ENCODE results near the gene MEGF6. TPM values are rescaled to one million over a fixed set of nuclear protein-coding genes. Genes with fewer than 3 reads are reported as not detected.

The MEGF6 gene
- total RNA-seq, 4 donors from 2014 or later, result 0.88 to 69.0 (median 36.9) TPM

DNA sequence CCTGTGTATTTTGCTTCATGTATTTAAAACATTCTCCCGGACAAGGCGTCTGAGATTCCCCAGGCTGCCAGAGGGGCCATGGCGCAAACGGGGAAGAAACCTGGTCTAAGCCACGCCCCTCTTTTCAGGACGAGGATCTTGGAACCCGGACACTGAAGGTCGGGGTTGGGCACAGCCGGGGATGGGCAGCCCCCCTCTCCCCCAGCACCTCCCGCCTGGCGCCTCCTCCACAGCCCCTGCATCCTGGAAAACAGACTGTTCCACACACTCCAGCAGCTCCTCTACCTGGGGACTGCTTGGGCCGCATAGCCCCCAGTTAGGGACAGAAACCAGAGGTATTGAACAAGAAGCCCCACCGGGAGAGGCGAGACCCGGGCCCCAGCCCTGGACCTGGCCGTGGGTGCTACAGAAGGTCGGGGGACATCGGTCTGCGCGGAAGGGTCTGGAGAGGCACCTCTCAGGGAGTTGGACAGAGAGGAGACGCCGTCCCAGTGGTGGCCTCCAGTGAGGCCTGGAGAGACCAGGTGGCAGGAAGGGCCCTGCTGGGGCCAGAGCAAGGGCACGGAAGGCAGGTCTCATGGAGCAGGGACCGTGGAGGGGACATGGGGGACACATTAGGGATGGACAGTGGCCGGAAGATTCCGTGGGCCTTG, 46.4 kb upstream of the MEGF6 start:
- no peaks in the 10 kb centered on the region for H3K9me3 ChIP-seq
- no peak overlapping the region for H3K27ac ChIP-seq
- no peak for DNase-seq

DNA sequence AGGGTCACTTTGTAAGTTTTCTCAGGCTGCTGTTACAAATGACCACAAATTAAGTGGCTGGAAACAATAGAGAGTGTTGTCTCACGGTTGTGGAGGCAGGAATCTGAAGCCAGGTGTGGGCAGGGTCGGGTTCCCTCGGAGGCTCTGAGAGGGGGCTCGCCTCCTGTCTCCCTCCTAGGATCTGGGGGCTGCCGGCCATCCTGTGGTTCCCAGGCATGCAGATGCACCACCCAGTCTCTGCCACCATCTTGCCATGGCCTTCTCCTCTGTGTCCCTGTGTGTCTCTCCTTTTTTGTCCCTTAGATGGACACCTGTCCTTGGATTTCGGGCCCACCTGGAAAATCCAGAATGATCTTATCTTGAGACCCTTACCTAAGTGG, 45.8 kb upstream of the MEGF6 start:
- no peak for DNase-seq
- peaks cover 2 to 10% of the 10 kb centered on the region in 2 donors for H3K27me3 ChIP-seq
- H3K36me3 ChIP-seq, result no peaks in the 10 kb centered on the region
- no peaks in the 10 kb centered on the region for H3K9me3 ChIP-seq
- H3K4me1 ChIP-seq, result peaks cover 0 to 9% of the 10 kb centered on the region in 2 donors
- H3K27ac ChIP-seq, result no peak overlapping the region
- TF ChIP-seq, protein P1, sequence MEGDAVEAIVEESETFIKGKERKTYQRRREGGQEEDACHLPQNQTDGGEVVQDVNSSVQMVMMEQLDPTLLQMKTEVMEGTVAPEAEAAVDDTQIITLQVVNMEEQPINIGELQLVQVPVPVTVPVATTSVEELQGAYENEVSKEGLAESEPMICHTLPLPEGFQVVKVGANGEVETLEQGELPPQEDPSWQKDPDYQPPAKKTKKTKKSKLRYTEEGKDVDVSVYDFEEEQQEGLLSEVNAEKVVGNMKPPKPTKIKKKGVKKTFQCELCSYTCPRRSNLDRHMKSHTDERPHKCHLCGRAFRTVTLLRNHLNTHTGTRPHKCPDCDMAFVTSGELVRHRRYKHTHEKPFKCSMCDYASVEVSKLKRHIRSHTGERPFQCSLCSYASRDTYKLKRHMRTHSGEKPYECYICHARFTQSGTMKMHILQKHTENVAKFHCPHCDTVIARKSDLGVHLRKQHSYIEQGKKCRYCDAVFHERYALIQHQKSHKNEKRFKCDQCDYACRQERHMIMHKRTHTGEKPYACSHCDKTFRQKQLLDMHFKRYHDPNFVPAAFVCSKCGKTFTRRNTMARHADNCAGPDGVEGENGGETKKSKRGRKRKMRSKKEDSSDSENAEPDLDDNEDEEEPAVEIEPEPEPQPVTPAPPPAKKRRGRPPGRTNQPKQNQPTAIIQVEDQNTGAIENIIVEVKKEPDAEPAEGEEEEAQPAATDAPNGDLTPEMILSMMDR (IDR thresholded peaks at IDR 0.05), result no peak
- no peak for TF ChIP-seq POLR2A (IDR thresholded peaks at IDR 0.05)
- intact Hi-C loops (cut with DNase I; ENCODE audit: low total_unique reads), result no loop called here
- no peak overlapping the region for H3K4me3 ChIP-seq

More for the DNA sequence above, 46.4 kb upstream of the MEGF6 start:
- TF ChIP-seq, protein P1 (IDR thresholded peaks at IDR 0.05), result no peak
- no peak for TF ChIP-seq POLR2A (IDR thresholded peaks at IDR 0.05)
- peaks cover 0 to 9% of the 10 kb centered on the region in 2 donors for H3K27me3 ChIP-seq
- H3K36me3 ChIP-seq, result no peaks in the 10 kb centered on the region
- no peak overlapping the region for H3K4me3 ChIP-seq
- H3K4me1 ChIP-seq, result peaks cover 0 to 3% of the 10 kb centered on the region in 2 donors
- intact Hi-C loops (cut with DNase I; ENCODE audit: low total_unique reads), result no loop called here

DNA sequence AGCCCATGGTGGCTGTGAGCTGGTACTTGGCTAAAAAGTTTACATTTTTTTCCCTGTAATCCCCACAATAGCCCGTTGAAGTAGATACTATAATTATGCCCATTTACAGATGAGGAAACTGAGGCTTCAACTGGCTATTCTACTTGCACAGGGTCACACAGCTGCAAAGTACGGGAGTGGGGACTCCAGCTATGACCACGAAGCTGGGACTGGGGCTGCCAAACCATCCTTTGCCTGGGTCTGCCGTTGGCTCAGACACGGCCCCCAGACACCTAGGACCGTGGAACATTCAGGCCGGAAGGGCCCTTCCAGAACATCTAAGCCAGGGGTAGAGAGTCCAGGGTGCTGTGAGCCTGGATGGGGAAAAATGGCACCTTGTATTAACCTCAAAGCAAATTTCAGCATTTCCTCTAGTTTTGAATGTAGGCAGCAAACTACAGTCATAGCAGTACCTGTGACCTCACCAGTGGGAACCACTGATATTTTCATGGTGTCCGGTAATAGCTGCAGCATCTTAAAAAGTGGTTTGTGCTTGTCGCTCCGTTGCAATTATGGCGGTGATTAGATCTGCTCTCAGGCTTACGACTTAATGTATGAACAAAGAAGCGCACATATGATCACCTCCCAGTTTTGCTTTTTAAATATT, 45.3 kb upstream of the MEGF6 start:
- Histone ChIP-seq H3K27ac (no peak overlapping the region), H3K27me3 (peaks cover 7 to 13% of the 10 kb centered on the region in 2 donors), H3K36me3 (no peaks in the 10 kb centered on the region), H3K4me3 (no peak overlapping the region), H3K4me1 (peaks cover 0 to 14% of the 10 kb centered on the region in 2 donors), H3K9me3 (no peaks in the 10 kb centered on the region)
- TF ChIP-seq, protein P1 (IDR thresholded peaks at IDR 0.05), result no peak
- TF ChIP-seq POLR2A (IDR thresholded peaks at IDR 0.05), result no peak
- intact Hi-C loops (cut with DNase I; ENCODE audit: low total_unique reads), result no loop called here
- DNase-seq, result no peak

DNA sequence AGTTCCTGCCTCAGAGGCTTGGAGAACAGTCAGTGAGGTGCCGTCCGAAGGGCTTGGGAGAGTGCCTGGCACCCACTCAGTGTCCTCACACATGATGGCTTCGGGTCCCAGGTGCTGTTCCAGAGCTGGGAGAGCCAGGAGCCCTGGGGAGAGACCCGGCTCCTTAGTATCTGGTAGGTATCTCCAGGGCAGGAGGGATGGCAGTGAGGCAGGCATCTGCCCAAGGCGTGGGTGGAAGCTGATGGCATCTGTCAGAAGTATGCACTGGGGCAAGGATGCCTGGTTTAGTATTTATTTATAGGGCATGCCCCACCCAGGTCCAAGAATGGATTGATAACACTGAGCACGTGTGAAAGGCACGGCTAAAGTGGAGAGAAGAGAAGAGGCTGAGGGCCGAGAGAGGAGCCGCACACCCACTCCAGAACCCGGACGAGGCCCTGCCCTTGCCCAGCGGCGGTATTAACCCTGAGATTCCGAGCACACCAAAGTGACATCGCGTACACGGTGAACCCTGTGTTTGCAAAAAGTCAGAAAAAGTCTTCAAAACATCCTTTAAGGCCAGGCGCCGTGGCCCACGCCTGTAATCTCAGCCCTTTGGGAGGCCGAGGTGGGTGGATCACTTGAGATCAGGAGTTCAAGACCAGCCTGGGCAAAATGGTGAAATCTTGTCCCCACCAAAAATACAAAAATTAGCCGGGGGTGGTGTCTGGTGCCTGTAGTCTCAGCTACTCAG, 43.4 kb upstream of the MEGF6 start:
- TF ChIP-seq, protein P1 (IDR thresholded peaks at IDR 0.05), result no peak
- TF ChIP-seq POLR2A (IDR thresholded peaks at IDR 0.05), result no peak
- no peak for DNase-seq

DNA sequence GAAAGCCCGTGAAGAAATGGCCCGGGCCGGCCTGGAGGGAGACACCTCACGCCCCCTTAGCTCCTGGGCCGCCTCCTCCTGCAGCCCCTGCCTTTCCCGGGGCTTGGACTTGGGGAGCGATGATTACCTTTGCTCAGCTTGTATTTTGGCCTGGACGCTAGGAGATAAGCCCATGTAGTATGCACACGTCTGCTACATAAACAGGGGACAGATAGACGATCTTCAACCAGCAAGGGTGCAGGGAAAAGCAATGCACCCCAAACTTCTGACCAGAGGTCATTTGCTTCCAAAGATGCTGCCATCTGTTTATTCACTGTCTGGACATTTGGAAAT, 41.9 kb upstream of the MEGF6 start:
- H3K9me3 ChIP-seq, result no peaks in the 10 kb centered on the region
- no peaks in the 10 kb centered on the region for H3K36me3 ChIP-seq
- no peak for TF ChIP-seq POLR2A (IDR thresholded peaks at IDR 0.05)
- TF ChIP-seq, protein P1 (IDR thresholded peaks at IDR 0.05), result no peak
- no peak overlapping the region for H3K4me3 ChIP-seq
- no peak for DNase-seq
- no peak overlapping the region for H3K27ac ChIP-seq
- H3K4me1 ChIP-seq, result peaks cover 0 to 28% of the 10 kb centered on the region in 2 donors
- intact Hi-C loops (cut with DNase I; ENCODE audit: low total_unique reads), result no loop called here
- peaks cover 18 to 27% of the 10 kb centered on the region in 2 donors for H3K27me3 ChIP-seq

More for the DNA sequence above, 43.4 kb upstream of the MEGF6 start:
- Histone ChIP-seq H3K27ac (no peak overlapping the region), H3K9me3 (no peaks in the 10 kb centered on the region), H3K4me1 (peaks cover 0 to 28% of the 10 kb centered on the region in 2 donors), H3K27me3 (peaks cover 18 to 27% of the 10 kb centered on the region in 2 donors), H3K36me3 (no peaks in the 10 kb centered on the region), H3K4me3 (no peak overlapping the region)
- intact Hi-C loops (cut with DNase I; ENCODE audit: low total_unique reads), result no loop called here

All from uterus (tissue), 4 donors.